Epithelial cell of proximal tubule (primary cell): ENCODE data around the gene HCN1. TPM values are rescaled to one million over a fixed set of nuclear protein-coding genes. Genes with fewer than 3 reads are reported as not detected.

Source experiments
- DNase-seq: peaks from one replicate; pipeline ENCODE4 v3.0.0-alpha.2; 2011; ENCODE audit warnings: low read depth
- H3K4me3 ChIP-seq: 2 replicates; pipeline ENCODE4 v1.5.1; 2011; ENCODE audit warnings: low read depth, mild to moderate bottlenecking, low read length
- total RNA-seq: library from RNA; depleted of rRNA; stranded (reverse); fragments of >200 nt; gene quantifications from 2 replicates; pipeline ENCODE4 v1.2.3, GENCODE V29; 2015
- TF ChIP-seq, protein P1 (sequence below): conservative IDR thresholded peaks from 2 replicates; pipeline ENCODE4 v1.5.1; 2012; ENCODE audit warnings: low read depth, mild to moderate bottlenecking, low read length

HCN1 gene
- under 0.01 TPM in 1 of 2 replicates, not detected in the other for total RNA-seq

GRCh38 chr5:45696206-45696836 is at the start of gene HCN1:
TSS of gene HCN1 (minus strand) at chr5:45696380.
- peak within 1 kb of the TSS; percentile 23 for H3K4me3 ChIP-seq
- TF ChIP-seq, protein P1, sequence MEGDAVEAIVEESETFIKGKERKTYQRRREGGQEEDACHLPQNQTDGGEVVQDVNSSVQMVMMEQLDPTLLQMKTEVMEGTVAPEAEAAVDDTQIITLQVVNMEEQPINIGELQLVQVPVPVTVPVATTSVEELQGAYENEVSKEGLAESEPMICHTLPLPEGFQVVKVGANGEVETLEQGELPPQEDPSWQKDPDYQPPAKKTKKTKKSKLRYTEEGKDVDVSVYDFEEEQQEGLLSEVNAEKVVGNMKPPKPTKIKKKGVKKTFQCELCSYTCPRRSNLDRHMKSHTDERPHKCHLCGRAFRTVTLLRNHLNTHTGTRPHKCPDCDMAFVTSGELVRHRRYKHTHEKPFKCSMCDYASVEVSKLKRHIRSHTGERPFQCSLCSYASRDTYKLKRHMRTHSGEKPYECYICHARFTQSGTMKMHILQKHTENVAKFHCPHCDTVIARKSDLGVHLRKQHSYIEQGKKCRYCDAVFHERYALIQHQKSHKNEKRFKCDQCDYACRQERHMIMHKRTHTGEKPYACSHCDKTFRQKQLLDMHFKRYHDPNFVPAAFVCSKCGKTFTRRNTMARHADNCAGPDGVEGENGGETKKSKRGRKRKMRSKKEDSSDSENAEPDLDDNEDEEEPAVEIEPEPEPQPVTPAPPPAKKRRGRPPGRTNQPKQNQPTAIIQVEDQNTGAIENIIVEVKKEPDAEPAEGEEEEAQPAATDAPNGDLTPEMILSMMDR: peak; percentile 80
- no peak for DNase-seq

DNA sequence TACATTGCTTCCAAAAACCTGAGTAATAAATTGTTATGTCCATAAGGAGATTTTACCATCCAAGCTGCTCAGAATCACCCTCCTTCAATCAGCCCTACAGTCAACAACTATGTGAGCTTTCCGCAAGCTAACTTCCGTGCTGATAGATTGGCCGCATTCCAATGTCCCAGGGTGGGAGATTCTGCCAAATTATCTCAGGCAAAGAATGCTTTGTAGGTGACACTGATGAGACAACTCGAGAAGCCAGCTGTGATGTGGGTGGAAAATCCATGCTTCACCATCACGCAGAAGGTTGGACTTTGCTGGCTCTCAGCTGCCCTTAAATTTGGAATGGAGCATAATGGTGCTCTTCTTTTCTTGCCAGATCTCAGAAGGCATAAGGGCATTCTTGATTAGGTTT is 44.9 kb upstream of the HCN1 start:
- no peak for DNase-seq
- TF ChIP-seq, protein P1: no peak
- H3K4me3 ChIP-seq: no peak overlapping the region

- peak; percentile 19 for DNase-seq
- no peak overlapping the region for H3K4me3 ChIP-seq
- TF ChIP-seq, protein P1: no peak
Measured at GRCh38 chr5:45737153-45737552, 41.0 kb upstream of the HCN1 start.

DNA sequence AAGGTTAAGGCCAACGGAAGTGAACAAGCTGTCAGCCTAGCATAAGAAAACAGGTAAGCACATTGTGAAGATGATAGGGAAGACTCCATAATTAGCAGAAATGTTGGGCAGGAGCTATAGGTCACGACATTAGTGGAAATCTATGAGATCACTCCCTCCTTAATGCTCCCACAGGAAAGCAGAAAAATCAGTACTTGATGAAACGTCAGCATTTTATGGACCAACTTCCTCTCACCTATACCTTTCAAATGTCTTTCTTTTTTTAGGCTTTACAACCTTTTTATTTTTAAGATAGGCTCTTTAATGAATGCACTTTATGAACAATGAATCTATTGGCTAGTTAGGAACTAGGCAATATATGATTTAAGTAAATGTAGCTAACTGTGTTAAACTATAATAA is 29.4 kb upstream of the HCN1 start:
- no peak overlapping the region for H3K4me3 ChIP-seq

GRCh38 chr5:45697201-45697600 is 1.0 kb upstream of the HCN1 start:
- TF ChIP-seq, protein P1: no peak
- H3K4me3 ChIP-seq: no peak overlapping the region
- DNase-seq: no peak

More for the DNA sequence above, 29.4 kb upstream of the HCN1 start:
- TF ChIP-seq, protein P1: no peak
- DNase-seq: no peak

DNA sequence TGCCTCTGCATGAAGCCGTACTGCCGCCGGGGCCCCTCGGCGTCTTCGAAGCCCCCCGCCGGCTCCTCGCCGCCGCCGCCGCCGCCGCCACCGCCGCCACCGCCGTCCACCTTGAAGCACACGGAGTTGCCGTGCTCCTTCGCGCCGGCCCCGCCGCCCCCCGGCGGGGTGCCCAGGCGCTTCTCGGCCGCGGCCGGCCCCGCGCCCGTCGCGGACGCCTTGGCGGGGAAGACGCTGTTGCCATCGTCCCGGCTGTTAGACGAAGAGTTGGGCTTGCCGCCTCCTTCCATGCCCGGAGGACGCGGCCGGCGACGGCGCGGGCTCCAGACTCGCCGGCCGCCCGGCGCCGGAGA is 400 bp downstream of the HCN1 start:
- TF ChIP-seq, protein P1: no peak

More for the DNA sequence above, 400 bp downstream of the HCN1 start:
- DNase-seq: no peak
- peak overlapping the region; percentile 23 for H3K4me3 ChIP-seq
